Upper lobe of left lung (tissue), 6 donors: ENCODE measurements around the gene IFIH1. TPM values are rescaled to one million over a fixed set of nuclear protein-coding genes. Genes with fewer than 3 reads are reported as not detected.
A peak's percentile ranks its signal among the peaks of the same experiment; 100 is the strongest.

Experiments used
- ATAC-seq, 2 donors: fragments of 200-7000 bp; cut with Tn5 transposase; one replicate each; pipeline ENCODE4 v1.9.1; 2022; ENCODE audit warnings: mild to moderate bottlenecking in 2 of 2, moderate library complexity in 2 of 2; ENCODE audit not compliant: low FRiP score in 2 of 2
- DNase-seq, 2 donors: peaks; one replicate each; pipeline ENCODE4 v3.0.0-alpha.2; 2019 to 2020
- H3K27ac ChIP-seq, 4 donors: fragments of 200-600 bp; sonication (generic); one replicate each; pipeline ENCODE4 v1.5.1; 2016 to 2019
- H3K27me3 ChIP-seq, 4 donors: fragments of 200-600 bp; sonication (generic); one replicate each; pipeline ENCODE4 v1.5.1; 2017 to 2019
- H3K36me3 ChIP-seq, 4 donors: fragments of 200-600 bp; sonication (generic); one replicate each; pipeline ENCODE4 v1.5.1; 2016 to 2019
- H3K4me1 ChIP-seq, 4 donors: fragments of 200-600 bp; sonication (generic); one replicate each; pipeline ENCODE4 v1.5.1; 2018 to 2019
- H3K4me3 ChIP-seq, 4 donors: fragments of 200-600 bp; sonication (generic); one replicate each; pipeline ENCODE4 v1.5.1; 2017 to 2019; ENCODE audit warnings: mild to moderate bottlenecking in 2 of 4, moderate library complexity in 1 of 4
- H3K9me3 ChIP-seq, 4 donors: fragments of 200-600 bp; sonication (generic); one replicate each; pipeline ENCODE4 v1.5.1; 2018 to 2019
- CTCF ChIP-seq, 6 experiments: fragments of 450-650 bp in 4 of 6; fragments of 200-600 bp in 2 of 6; sonication (generic) in 2 of 6; IDR thresholded peaks; one replicate each; pipeline ENCODE4 v1.5.1; 2016 to 2019; ENCODE audit warnings: antibody characterized with exemption in 6 of 6
- EP300 ChIP-seq, 4 donors: sonication (generic); formaldehyde crosslinking; IDR thresholded peaks; one replicate each; pipeline ENCODE4 v1.5.1; 2017; ENCODE audit warnings: antibody characterized with exemption in 4 of 4, control low read depth in 2 of 4
- POLR2A ChIP-seq, 4 donors: fragments of 450-650 bp; IDR thresholded peaks; one replicate each; pipeline ENCODE4 v1.5.1; 2016 to 2017; ENCODE audit warnings: antibody characterized with exemption in 4 of 4, mild to moderate bottlenecking in 2 of 4
- POLR2AphosphoS5 ChIP-seq, 2 donors: sonication (generic); formaldehyde crosslinking; IDR thresholded peaks; one replicate each; pipeline ENCODE4 v1.5.1; 2017; ENCODE audit warnings: antibody characterized with exemption in 2 of 2
- WGBS, 2 donors: methylation state at CpG; one replicate each; pipeline ENCODE4 v1.1.5; 2017 to 2018; 5-methylcytosine and 5-hydroxymethylcytosine counted together
- total RNA-seq, 6 donors: library from RNA; depleted of rRNA in 4 of 6; stranded (reverse); fragments of >200 nt in 4 of 6; gene quantifications; one replicate each; pipeline versions ENCODE4 v1.1.0 to v1.2.1, GENCODE V29; 2016 to 2021
- donor health status: DM: no; HTN: no; CAD: no; lungs with moderate emphysema.
- donor health status: DM: no; HTN: yes; CAD: no; lungs with severe emphysema.

IFIH1 gene
- total RNA-seq, 6 donors from 2014 or later: 21.0 to 47.2 (median 28.5) TPM

DNA sequence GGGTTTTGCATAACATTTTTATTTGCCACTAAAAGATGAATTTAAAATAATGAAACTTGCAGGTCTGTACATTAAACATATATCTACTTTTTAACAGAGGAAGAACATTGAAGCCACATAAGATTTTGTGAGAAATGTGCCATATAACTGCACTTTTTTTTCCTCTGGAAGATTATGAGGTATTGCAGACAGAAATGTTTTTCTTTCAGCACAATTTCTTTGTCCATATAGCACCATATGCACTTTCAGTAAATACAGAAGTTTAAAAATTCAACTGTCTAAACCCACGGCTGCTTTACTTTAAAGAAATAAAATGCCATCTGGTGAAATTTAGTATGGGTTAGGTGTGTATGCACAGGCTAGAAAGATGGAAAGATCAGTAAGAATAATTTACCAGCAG is 74.8 kb downstream of the IFIH1 start:
- DNase-seq (no peak), ATAC-seq (no peak)
- no peaks in the 10 kb centered on the region for H3K27me3 ChIP-seq
- no peaks in the 10 kb centered on the region for H3K36me3 ChIP-seq
- H3K4me3 ChIP-seq: no peak overlapping the region
- no peaks in the 10 kb centered on the region for H3K9me3 ChIP-seq
- H3K4me1 ChIP-seq: peaks cover 0 to 13% (median 4%) of the 10 kb centered on the region in 4 donors
- TF ChIP-seq POLR2A (IDR thresholded peaks at IDR 0.05): no peak
- no peak for TF ChIP-seq POLR2AphosphoS5 (IDR thresholded peaks at IDR 0.05)
- TF ChIP-seq CTCF (IDR thresholded peaks at IDR 0.05): no peak
- no peak for TF ChIP-seq EP300 (IDR thresholded peaks at IDR 0.05)
- 78 to 85% methylated on average over 1 of the region's 1 CpG for WGBS, 2 donors
- H3K27ac ChIP-seq: no peak overlapping the region

DNA sequence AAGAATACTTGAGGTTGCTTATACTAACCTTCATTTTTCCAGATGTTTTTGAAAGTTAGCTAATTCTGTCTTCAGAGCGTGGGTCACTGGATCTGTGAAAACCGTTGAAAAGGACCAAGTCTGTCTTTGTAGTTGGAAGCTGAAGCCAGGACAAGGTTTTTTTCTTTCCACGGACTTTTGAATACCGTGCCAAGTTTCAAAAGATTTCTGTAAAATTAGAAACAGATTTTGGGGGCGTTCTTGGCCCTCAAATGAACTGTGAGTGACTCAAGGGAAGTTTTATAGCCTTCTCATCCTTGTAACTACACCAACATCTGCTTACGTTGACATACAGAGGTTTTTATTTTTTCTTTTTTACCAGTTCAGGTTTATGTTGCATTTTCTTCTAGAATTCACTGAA is 75.2 kb downstream of the IFIH1 start, which contains the start of gene FAP:
Gene FAP, minus strand, starts transcription at position 152 of the 400 bp plus-strand sequence. Its CDS starts 118 bp downstream, at position 34.
- H3K4me1 ChIP-seq: peaks cover 0 to 13% (median 4%) of the 10 kb centered on the region in 4 donors
- H3K9me3 ChIP-seq: no peaks in the 10 kb centered on the region
- H3K27me3 ChIP-seq: no peaks in the 10 kb centered on the region
- TF ChIP-seq CTCF (IDR thresholded peaks at IDR 0.05): no peak
- no peak for TF ChIP-seq POLR2A (IDR thresholded peaks at IDR 0.05)
- no peak for TF ChIP-seq EP300 (IDR thresholded peaks at IDR 0.05)
- no peak for TF ChIP-seq POLR2AphosphoS5 (IDR thresholded peaks at IDR 0.05)
- H3K4me3 ChIP-seq: peak within 1 kb of the TSS in 2 of 4 donors; percentile 13 to 17
- DNase-seq (no peak), ATAC-seq (peak in 1 of 2 donors; percentile 85)
- H3K27ac ChIP-seq: peak within 1 kb of the TSS in 1 of 4 donors; percentile 55
- H3K36me3 ChIP-seq: no peaks in the 10 kb centered on the region
- WGBS, 2 donors: 69 to 82% methylated on average over 6 of the region's 6 CpGs

DNA sequence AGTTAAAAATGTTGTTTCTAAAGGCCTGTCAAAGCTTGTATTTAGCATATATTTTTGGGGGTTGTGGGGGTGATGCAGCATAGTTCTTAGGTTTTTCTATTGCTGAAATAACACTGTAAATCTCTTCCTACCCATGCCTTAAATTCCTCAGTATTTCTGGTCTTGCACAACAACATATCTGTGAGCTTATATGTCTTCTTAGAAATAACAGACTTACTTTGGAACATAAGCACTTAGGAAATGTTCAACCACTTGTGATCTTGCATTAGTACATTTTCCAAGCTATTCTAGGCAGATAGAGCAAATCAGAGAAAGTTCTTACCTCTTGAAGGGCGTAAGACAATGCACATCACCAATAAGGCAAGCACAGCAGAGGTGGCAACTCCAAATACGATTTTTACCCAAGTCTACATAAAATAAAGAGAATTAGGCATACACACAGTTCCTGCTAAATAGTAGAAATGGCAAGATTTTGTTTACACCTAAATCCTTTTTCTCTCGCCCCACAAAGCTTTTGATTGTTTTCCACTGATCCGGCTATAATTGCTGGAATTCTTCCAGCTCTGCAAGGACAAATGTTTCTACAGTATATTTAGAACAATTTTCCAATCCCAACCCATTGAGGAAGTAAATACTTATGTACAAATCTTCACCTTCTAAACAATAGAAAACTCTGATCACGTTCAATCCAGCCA is 75.8 kb downstream of the IFIH1 start:
- Histone ChIP-seq H3K4me1 (peaks cover 0 to 13% (median 4%) of the 10 kb centered on the region in 4 donors), H3K36me3 (no peaks in the 10 kb centered on the region), H3K27me3 (no peaks in the 10 kb centered on the region), H3K4me3 (peak overlapping the region in 2 of 4 donors; percentile 13 to 17), H3K27ac (no peak overlapping the region), H3K9me3 (no peaks in the 10 kb centered on the region)
- ATAC-seq (peak in 1 of 2 donors; percentile 5), DNase-seq (no peak)
- 44 to 53% methylated on average over 5 of the region's 5 CpGs for WGBS, 2 donors
- TF ChIP-seq POLR2AphosphoS5 (IDR thresholded peaks at IDR 0.05) (no peak), POLR2A (IDR thresholded peaks at IDR 0.05) (no peak), EP300 (IDR thresholded peaks at IDR 0.05) (no peak), CTCF (IDR thresholded peaks at IDR 0.05) (no peak)

GRCh38 chr2:162241571-162241970 is 76.9 kb downstream of the IFIH1 start:
- no peak overlapping the region for H3K4me3 ChIP-seq
- H3K4me1 ChIP-seq: peaks cover 0 to 13% (median 4%) of the 10 kb centered on the region in 4 donors
- 94 to 95% methylated on average over 1 of the region's 1 CpG for WGBS, 2 donors
- H3K36me3 ChIP-seq: no peaks in the 10 kb centered on the region
- no peak for DNase-seq
- no peak for ATAC-seq
- no peak for TF ChIP-seq POLR2AphosphoS5 (IDR thresholded peaks at IDR 0.05)
- H3K27me3 ChIP-seq: no peaks in the 10 kb centered on the region
- H3K27ac ChIP-seq: no peak overlapping the region
- no peaks in the 10 kb centered on the region for H3K9me3 ChIP-seq

GRCh38 chr2:162234620-162235462 is 83.6 kb downstream of the IFIH1 start:
- DNase-seq (peak in 1 of 2 donors; percentile 53), ATAC-seq (no peak)
- TF ChIP-seq EP300 (IDR thresholded peaks at IDR 0.05): no peak
- no peak for TF ChIP-seq POLR2A (IDR thresholded peaks at IDR 0.05)
- TF ChIP-seq CTCF (IDR thresholded peaks at IDR 0.05): no peak
- TF ChIP-seq POLR2AphosphoS5 (IDR thresholded peaks at IDR 0.05): no peak
- 94 to 97% methylated on average over 5 to 25 of the region's 38 CpGs for WGBS, 2 donors
- Histone ChIP-seq H3K9me3 (no peaks in the 10 kb centered on the region), H3K4me3 (no peak overlapping the region), H3K27me3 (no peaks in the 10 kb centered on the region), H3K4me1 (no peaks in the 10 kb centered on the region), H3K27ac (no peak overlapping the region), H3K36me3 (no peaks in the 10 kb centered on the region)
